GM18858 (cell line): Measurements from ENCODE around the gene FLACC1.
"Not testable (repeated sequence)": the region's sequence is repeated elsewhere in the genome, so short reads cannot be mapped to it uniquely, and the experiment has no call there.

Experiments
- ATAC-seq: cut with Tn5 transposase; IDR thresholded peaks from one replicate; pipeline ENCODE4 v1.9.1; 2021; ENCODE audit not compliant: unreplicated experiment

Gene FLACC1, protein sequence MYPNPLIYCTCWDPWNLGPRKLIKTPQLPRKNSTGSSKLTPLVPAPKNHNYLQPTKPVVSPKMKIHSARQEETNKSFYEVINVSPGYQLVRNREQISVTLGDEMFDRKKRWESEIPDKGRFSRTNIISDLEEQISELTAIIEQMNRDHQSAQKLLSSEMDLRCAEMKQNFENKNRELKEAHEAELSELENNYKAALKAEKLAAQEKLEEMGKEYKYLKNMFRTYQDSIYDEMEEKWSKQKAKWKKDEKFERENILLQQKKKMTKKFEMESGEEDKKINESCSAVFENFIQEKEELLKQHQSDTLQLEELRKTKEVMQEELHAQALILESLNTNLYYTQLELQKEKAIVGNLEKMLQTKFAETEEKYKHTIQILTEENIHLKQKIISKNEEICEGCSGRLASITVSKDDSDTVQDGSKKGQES

DNA sequence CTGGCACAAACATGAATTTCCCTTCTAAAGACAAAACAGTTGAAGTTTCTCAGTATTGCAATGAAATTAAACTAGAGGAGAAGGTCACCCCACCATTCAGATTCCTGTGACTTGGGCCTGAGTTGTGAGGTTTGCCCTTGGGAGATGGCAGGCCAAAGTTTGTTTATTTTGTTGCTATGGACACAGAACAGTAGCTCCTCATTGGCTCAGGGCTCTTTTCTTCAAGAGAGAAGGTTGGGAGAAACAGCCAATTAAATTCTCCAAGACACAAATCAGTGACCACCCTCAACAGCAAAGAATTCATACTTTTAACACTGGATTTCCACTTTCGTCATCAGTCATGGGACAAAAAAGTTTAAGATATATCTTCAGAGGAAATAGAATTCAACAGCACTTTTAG lies at the start of gene FLACC1:
TSS of gene FLACC1 (minus strand) at position 125 of the 400 bp plus-strand sequence. CDS start 5,941 bp downstream, outside the sequence.
- ATAC-seq, result no peak

DNA sequence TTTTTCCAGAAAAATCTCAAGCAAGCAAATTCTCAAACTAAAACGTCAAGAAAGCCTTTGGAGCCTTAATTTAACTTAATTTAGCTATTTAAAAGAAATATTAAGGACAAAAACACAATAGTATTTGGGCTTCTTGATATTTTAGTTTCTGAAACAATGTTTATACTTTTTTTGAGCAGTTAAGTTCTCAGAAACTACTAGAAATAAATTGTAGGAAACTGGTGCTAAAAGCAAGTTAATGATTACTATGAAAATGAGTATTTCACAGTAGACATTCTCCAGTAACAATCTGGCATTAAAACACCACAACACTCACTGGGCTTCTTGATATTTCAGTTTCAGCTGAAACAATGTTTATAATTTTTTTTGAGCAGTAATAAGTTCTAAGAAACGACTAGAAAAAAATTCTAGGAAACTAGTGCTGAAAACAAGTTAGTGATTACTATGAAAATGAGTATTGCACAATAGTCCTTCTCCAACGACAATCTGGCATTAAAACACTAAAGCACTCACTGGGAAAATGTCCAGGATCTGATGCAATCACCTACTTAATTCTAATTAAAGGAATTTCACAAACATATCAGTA lies 49.0 kb upstream of the FLACC1 start:
- no peak for ATAC-seq

DNA sequence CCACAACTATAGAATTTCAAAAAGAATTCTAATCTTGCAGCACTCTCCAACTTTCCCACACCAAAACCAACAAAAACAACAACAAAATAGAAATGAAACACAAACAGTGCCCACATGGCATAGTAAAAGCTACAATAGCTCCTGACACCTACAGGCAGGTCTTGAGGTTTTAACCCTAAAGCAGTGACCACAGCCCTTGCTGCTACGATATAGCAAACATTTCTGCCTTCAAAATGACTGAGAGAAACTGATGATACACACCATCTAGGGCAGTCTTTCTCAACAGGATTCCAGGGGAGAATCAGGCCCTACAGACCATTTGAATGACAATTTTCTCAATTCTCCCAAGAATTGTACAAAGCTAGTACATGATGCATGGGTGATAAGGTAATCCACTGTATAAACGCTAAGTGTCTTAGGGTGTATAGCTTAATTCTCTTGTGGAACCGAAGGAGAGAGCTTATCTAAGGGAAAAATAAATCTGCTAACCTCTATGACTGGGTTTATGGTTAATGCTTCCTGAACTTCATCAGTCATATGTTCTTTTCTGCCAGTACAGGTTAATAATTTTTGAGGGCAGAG lies 47.6 kb upstream of the FLACC1 start:
- ATAC-seq, result no peak

DNA sequence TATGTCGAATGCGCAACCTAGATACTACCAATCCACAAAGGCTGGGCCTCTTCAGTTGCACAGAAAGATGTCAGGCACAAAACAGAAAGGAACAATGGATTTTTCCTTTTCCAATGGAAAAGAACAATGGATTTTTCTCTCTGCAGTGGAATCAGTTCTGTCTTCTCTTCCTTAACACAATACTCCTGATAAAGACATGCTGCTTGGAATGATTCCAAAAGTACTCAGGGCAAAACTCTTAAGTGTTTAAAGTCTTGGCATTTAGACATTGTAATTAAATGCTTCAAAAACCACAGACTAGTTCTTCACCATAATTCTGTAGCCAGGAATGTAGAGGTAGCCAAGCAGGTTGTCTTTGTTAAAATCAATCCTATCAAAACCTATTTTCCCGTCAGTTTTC lies 46.7 kb upstream of the FLACC1 start:
- no peak for ATAC-seq

DNA sequence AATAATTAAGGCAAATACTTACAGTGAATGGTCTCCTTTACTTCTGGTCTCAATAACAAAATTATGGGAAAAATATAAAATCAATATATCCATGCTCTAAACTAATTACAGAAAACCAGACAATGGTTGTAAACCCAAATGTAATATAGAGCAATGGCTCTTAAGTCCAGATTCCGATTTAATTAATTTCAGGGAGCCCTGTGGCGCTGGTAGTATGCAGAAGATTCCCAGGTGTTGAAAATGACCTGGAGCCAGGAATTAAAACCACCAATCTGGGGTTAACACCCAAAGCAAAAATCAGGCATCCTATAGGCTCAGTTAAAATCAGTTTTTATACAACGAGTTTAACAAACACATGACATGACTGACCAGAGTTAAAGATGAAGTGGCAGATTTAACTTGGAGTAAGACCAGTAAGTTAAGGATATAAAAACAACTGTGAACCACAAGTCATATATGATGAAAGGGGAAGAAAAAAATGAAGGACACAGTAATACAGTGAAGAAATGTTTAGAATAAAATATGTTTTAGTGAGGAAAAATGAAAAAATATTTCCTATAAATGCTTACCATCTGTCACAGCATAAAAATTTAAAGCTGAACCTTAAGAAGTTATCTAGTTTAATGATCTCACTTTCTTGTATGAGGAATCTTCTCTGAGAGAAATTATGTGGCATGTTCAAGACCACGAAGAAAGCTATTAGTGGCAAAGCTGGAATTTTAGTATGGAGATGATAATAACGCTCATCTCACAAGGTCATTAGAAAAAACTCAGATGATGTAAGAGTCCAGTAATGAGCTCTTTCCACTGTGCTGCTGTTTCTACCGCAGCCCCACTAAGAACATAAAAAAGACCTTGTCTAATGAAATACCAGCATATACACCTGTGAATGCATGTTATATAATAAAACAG lies 45.8 kb upstream of the FLACC1 start:
- no peak for ATAC-seq

DNA sequence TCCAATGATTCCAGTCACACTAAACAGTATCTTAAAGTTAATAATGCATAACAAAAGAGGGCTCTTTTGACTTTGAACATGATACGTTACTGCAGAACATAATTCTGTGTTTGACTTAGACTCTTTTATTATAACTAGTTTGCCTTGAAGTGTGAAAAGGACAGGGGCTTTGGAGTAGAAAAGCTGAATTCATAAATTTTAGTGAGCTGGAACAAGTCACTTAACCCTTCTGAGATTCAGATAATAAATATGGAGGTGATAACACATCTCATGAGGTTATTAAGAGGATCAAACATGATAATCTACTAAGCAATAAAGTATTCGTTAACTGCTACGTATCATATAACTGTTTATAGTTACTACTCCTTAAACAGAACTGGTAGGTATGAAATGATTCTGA lies 44.7 kb upstream of the FLACC1 start:
- ATAC-seq, result no peak

DNA sequence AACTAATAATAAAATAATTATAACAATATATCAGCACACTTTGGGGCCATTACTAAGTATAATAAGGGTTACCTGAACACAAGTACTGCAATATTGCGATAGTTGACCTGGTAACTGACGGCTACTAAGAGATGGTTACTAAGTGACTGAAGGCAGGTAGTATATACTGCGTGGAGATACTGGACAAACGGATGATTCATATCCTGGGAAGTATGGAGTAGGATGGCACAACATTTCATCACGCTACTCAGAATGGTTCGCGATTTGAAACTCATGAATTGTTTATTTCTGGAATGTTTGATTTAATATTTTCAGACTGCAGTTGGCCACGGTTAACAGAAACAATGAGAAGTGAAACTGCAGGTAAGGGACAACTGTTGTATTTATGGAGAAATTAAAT lies 39.5 kb upstream of the FLACC1 start:
- no peak for ATAC-seq

DNA sequence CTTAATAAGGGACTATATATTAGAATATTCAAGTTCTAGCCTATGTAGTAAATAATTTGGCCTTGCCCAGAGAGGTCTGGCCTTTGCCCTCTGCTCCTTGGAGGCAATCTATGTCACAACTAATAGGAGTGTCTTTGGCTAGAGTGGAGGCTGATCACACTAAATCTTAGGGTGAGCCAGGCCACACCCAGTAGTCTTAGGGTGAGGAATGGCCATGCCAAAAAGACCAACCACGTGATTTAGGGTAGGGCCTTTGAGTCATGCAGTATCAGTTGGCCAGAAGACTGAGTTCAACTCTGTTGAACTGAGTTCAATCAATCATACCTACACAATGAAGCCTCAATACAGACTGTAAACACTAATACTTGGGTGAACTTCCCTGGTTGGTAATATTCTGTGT lies 26.0 kb upstream of the FLACC1 start:
- ATAC-seq, result no peak

DNA sequence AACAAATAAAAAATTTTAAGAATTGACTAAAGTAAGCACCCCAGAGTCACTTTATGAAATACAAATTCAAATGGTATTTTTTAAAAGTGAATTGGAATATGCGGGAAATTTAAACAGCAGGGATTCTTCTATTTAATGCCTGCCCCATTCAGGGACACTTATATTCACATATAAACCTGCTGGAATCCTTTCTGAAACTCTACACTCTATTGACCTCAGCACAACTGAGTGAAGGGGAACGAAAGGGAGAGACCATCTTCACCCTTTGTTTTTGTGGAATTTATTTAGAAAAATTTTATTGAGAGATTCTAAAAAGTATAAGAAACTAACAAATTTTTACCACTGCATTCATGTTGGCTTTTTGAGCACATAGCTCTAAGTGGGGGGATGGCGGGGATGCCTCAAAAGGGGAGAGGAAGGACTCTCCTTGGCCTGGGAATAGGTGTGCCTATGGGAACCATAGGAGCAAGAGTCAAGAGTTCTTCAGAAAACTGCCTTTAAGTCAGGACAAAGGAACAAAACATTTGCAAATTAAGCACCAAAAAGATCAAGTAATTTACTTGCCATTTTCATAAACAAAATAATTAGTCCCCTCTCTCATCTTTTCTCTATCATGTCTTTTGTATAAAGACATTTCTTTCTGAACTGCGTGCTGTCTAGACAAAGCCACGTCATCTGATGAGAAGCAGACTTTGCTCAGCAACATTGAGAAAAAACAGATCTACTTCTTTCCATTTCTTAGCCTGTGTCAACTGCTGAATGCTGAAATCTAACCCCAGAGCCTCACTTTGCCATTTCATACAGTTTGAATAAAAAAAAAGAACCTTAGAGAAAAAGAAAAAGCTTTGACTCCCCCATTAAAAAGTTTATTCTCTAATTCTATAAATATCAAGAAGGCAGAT lies 21.6 kb upstream of the FLACC1 start:
- no peak for ATAC-seq

DNA sequence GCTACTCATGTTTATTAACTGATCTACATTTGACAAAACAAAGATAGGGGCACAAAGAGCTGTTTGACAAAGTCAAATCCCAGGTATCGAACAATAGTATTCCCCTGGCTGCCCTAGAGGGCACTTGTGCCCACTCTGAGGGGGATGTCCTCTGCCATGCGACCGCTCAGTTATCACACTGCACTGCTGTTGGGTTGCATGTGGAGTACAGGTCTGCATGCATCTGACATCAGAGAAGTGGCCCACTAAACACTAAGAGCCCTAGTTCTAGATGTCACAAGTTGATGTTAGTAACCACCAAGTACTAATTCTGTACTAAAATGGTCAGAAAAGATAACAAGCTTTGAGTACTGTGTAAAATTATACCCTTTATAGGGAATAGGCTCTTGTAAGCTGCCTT lies 20.1 kb upstream of the FLACC1 start:
- no peak for ATAC-seq

DNA sequence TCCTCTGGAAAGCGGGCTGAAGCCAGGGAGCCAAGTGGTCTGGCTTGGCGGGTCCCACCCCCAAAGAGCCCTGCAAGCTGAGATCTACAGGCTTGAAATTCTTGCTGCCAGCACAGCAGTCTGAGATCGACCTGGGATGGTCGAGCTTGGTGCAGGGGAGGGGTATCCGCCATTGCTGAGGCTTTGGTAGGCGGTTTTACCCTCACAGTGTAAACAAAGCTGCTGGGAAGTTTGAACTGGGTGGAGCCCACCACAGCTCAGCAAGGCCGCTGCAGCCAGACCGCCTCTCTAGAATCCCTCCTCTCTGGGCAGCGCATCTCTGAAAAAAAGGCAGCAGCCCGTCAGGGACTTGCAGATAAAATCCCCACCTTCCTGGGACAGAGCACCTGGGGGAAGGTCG lies 12.6 kb upstream of the FLACC1 start:
- ATAC-seq, result no peak

DNA sequence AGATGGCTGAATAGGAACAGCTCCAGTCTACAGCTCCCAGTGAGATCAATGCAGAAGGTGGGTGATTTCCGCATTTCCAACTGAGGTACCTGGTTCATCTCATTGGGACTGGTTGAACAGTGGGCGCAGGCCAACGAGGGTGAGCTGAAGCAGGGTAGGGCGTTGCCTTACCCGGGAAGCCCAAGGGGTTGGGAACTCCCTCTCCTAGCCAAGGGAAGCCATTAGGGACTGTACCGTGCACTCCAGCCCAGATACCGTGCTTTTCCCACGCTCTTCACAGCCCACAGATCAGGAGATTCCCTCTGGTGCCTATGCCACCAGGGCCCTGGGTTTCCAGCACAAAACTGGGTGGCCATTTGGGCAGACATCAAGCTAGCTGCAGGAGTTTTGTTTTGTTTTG lies 12.2 kb upstream of the FLACC1 start:
- ATAC-seq, result not testable (repeated sequence)

DNA sequence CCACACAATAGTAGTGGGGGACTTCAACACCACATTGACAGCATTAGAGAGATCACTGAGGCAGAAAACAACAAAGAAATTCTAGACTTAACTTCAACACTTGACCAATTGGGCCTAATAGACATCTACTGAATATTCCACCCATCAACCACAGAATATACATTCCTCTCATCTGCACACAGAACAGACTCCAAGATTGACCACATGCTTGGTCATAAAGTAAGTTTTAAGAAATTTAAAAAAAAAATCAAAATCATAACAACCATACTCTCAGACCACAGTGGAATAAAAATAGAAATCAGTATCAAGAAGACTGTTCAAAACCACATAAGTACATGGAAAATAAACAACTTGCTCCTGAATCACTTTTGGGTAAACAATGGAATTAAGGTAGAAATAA lies 9.0 kb upstream of the FLACC1 start:
- no peak for ATAC-seq

DNA sequence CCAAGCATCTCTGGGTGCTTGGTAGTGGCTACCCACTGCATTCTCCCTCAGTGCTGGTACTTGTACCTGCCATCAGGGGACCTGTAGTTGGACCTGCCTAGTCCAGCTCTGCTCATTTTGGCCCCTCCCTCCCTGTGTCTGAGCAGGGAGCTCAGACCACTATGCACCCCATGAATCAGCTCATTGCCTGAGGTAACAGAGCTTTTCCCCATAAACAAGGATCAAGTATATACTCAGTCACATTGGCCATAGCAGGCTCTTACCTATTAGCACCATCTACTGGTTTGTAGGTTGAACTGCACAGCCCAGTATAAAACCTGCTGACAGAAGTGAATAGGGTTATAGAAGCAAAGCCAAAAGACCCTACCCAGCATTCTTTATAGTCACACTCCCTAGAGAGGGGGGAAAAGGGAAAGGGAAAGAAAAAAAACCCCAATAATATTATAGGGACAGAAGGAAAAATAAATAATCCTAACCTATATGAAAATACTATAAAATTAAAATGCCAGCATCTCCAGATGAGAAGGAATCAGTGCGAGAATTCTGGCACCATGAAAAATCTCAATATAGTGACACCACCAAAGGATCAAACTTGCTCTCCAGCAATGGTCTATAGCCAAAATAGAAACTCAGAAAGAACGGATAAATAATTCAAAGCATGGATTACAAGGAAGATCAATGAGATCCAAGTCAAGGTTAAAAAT lies 6.9 kb upstream of the FLACC1 start:
- no peak for ATAC-seq

DNA sequence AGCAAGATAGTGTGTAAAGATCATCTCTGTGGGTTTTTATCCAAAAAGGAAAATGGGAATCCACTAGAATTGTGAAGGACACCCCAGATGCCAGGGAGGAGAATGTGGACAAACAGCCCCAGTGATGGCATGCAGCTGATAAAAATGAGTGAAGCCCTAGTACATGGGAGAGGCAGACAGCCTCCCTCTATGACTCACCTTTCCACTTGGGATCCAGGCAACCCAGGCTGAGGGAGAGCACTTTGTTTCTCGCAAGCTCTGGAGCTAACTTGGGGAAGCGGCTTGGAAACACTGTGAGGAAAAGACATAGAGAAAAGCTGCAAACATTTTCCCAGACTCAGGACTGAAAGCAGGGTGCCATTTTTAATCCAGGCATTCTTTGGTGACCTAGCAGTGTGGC lies 5.3 kb upstream of the FLACC1 start:
- ATAC-seq, result no peak

DNA sequence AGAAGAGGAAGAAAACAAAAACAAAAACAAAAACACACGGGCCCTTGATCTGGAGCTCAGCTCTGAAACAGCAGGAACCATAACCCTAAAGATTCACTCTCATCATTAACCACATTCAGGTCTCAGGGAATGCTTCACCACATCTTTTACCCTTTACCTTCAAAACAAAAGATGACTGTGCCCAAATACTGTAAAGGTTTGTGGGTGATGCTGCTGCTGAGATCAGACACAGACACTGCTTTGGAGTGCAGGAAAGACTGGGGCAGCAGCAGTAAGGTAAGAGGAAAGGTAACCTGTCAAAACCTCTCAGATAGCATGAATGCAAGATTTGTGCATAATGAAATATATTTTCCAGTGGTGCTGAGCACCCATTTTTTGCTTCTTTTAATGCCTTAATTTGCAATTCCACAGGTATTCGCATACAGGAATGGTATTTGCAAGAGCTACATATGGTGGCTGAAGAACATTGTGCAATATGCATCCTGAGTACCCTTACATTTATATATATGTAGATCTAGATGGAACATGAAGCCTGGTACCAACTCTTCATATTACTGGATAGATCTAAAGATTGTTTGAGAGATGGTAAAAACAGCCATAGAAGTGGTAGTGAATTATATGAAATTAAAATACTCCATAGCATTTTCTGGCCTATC lies 4.1 kb upstream of the FLACC1 start:
- no peak for ATAC-seq

DNA sequence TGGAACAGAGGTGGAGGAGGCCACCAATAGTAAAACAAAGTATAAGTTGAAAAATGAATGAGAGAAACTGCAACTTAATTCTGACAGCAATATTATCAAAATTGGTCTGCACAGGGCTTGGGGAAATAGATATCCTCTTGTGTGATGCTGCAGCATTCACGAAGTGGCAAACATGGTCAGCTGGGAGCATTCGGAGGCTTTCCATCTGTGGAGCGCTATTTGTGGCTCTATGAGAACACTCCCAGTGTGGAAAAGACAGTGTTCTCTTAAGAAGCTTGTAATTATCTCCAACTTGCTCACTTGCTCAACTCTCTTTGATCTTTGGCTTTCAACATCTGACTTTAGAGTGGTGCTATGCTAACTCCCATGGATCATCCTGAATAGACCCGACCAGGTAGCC lies 3.1 kb upstream of the FLACC1 start:
- ATAC-seq, result no peak

DNA sequence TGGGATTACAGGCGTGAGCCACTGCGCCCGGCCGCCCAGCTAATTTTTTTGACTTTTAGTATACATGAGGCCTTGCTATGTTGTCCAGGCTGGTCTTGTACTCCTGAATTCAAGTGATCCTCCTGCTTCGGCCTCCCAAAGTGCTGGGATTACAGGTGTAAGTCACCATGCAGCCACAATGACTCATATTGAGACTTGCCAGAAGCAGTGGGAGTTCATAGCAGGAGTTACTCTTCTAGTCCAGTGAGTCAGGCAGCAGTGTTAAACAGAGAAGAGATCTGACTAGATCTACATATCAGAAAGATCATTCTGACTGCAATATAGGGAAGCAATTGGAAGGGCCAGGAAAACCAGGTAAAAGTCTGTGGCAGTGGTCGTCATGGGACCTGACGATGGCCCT lies 1.5 kb upstream of the FLACC1 start:
- no peak for ATAC-seq

DNA sequence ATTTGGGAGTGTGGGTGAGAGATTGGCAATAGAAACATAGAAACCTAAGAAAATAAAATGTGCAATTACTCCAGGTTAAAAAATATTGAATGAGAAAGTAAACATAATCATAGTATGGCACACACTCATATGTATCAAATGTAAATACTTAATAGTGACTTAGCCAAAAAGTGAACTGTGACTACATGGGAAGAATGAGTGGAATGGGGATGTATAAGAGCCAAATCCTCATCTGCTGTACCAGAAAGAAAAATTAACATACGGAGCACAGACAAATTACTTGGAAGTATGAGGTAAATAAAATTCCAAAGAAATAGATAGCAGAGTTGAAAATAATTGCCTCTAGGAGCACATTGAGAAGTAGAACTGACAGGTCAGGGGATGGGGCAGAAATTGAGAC lies 4.0 kb downstream of the FLACC1 start:
- ATAC-seq, result no peak
